LHCN-M2 (cell line): ENCODE data around the gene JMJD4. TPM values are rescaled to one million over a fixed set of nuclear protein-coding genes. Genes with fewer than 3 reads are reported as not detected.
"Not testable (repeated sequence)": the region's sequence is repeated elsewhere in the genome, so short reads cannot be mapped to it uniquely, and the experiment has no call there.

Experiments
- DNase-seq: peaks from one replicate; pipeline ENCODE4 v3.0.0-alpha.2; 2012; ENCODE audit warnings: low read depth
- total RNA-seq: library from RNA; depleted of rRNA; stranded (reverse); fragments of >200 nt; gene quantifications from 2 replicates; pipeline ENCODE4 v1.2.3, GENCODE V29; 2014; rRNA removed

Gene JMJD4
- total RNA-seq, 1 experiment from 2014 or later, result 30.2 TPM

DNA sequence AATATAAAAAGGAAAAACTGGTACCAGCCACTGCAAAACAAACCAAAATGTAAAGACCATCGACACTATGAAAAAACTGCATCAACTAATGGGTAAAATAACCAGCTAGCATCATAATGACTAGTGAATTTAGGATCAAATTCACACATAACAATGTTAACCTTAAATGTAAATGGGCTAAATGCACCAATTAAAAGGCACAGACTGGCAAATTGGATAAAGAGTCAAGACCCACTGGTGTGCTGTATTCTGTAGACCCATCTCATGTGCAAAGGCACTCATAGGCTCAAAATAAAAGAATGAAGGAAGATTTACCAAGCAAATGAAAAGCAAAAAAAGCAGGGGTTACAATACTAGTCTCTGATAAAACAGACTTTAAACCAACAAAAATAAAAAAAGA, 33.5 kb downstream of the JMJD4 start:
- DNase-seq, result not testable (repeated sequence)

DNA sequence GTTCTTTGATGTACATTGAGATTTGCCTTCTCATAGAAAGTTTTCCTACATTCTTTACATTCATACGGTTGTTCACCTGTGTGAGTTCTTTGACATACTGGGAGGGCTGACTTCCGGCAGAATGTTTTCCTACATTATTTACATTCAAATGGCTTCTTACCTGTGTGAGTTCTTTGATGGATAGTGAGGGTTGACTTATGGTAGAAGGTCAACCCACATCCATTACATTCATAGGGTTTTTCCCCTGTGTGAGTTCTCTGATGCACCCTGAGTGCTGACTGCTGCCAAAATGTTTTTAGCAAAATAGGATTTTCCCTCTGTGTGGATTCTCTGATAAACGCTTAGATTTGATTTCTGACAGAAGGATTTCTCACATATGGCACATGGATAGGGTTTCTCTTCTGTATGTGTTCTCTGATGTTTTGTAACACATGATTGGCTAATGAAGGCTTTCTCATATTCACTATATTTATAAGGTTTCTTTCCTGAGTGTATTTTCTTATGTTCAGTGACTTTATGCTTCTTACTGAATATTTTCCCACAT, 37.7 kb downstream of the JMJD4 start:
- DNase-seq, result no peak

DNA sequence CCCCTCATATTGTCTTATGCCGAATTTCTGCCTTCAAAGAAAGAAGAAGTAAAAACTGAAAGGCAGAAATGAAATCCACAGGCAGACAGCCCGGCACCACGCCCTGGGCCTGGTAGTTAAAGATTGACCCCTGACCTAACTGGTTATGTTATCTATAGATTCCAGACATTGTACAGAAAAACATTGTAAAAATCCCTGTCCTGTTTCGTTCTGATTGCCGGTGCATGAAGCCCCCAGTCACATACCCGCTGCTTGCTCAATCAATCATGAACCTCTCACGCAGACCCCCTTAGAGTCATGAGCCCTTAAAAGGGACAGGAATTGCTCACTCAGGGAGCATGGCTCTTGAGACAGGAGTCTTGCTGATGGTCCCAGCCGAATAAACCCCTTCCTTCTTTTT, 49.3 kb downstream of the JMJD4 start:
- DNase-seq, result no peak

Other genes starting within 250 kb of the JMJD4 start
- 8.2 and 9.0 TPM in 2 replicates for gene ZNF678, start 171.7 kb downstream of the JMJD4 start, total RNA-seq
- gene SNAP47, start 133 bp upstream of the JMJD4 start, total RNA-seq, result 46.4 and 48.5 TPM in 2 replicates
- gene PRSS38, start 80.4 kb upstream of the JMJD4 start, total RNA-seq, result not detected in 2 replicates
- 3.5 and 4.3 TPM in 2 replicates for gene WNT9A, start 212.6 kb upstream of the JMJD4 start, total RNA-seq